CD4-positive, alpha-beta T cell treated with Interleukin-12 subunit alpha and Interleukin-12 subunit beta, for 1 hour (primary cell): ENCODE data around the gene SELENOM.
"Not testable (repeated sequence)": the region's sequence is repeated elsewhere in the genome, so short reads cannot be mapped to it uniquely, and the experiment has no call there.

Experiments used
- DNase-seq: peaks from one replicate; pipeline ENCODE4 v3.0.0-alpha.2; 2020

Gene SELENOM

GRCh38 chr22:31073125-31073524 lies 34.2 kb downstream of the SELENOM start:
- not testable (repeated sequence) for DNase-seq

GRCh38 chr22:31069691-31070314 lies 37.6 kb downstream of the SELENOM start:
- DNase-seq, result not testable (repeated sequence)

- DNase-seq, result no peak
Measured at GRCh38 chr22:31068970-31069369, 38.4 kb downstream of the SELENOM start.

GRCh38 chr22:31064369-31064768 lies 43.0 kb downstream of the SELENOM start:
- no peak for DNase-seq

GRCh38 chr22:31062566-31063230 lies 44.7 kb downstream of the SELENOM start:
- no peak for DNase-seq

GRCh38 chr22:31059663-31060062 lies 47.7 kb downstream of the SELENOM start:
- not testable (repeated sequence) for DNase-seq

GRCh38 chr22:31056986-31057599 lies 50.3 kb downstream of the SELENOM start:
- DNase-seq, result no peak

- DNase-seq, result no peak
Measured at GRCh38 chr22:31055635-31056159, 51.7 kb downstream of the SELENOM start.

GRCh38 chr22:31055117-31055634 lies 52.2 kb downstream of the SELENOM start:
- no peak for DNase-seq
